DND-41 (cell line): ENCODE measurements around the gene CPA4.

Experiments
- ATAC-seq: fragments of 200-7000 bp; cut with Tn5 transposase; 3 replicates; pipeline ENCODE4 v1.9.1; 2021; ENCODE audit warnings: low read depth; ENCODE audit not compliant: insufficient read depth
- DNase-seq: peaks from one replicate; pipeline ENCODE4 v3.0.0-alpha.2; 2020
- H2AFZ ChIP-seq: 2 replicates; pipeline ENCODE4 v1.6.0; 2012; ENCODE audit warnings: low read depth, low read length
- H3K27ac ChIP-seq: 2 replicates; pipeline ENCODE4 v1.5.1; 2012; ENCODE audit warnings: low read length, inconsistent platforms
- H3K27me3 ChIP-seq: fragments of 200-600 bp; sonication (generic); 2 replicates; pipeline ENCODE4 v1.6.0; 2012; ENCODE audit warnings: low read length, mild to moderate bottlenecking, inconsistent platforms; ENCODE audit not compliant: insufficient read depth, poor library complexity
- H3K36me3 ChIP-seq: 2 replicates; pipeline ENCODE4 v1.5.1; 2012; ENCODE audit warnings: low read length, inconsistent platforms; ENCODE audit not compliant: insufficient read depth
- H3K4me1 ChIP-seq: 2 replicates; pipeline ENCODE4 v1.5.1; 2012; ENCODE audit warnings: mild to moderate bottlenecking, low read length; ENCODE audit not compliant: insufficient read depth
- H3K4me2 ChIP-seq: 2 replicates; pipeline ENCODE4 v1.6.0; 2012; ENCODE audit warnings: mild to moderate bottlenecking, moderate library complexity, low read length, inconsistent platforms; ENCODE audit not compliant: insufficient read depth
- H3K4me3 ChIP-seq, 2 experiments: fragments of 200-600 bp in 1 of 2; shearing (Covaris generic) in 1 of 2; 2 replicates each; pipeline ENCODE4 v1.5.1; 2012 to 2016; ENCODE audit warnings: inconsistent platforms in 2 of 2, low read length in 2 of 2, mild to moderate bottlenecking in 2 of 2, low read depth in 1 of 2, moderate library complexity in 1 of 2
- H3K79me2 ChIP-seq: 2 replicates; pipeline ENCODE4 v1.6.0; 2012; ENCODE audit warnings: low read length, inconsistent platforms; ENCODE audit not compliant: insufficient read depth
- H3K9ac ChIP-seq: 2 replicates; pipeline ENCODE4 v1.6.0; 2012; ENCODE audit warnings: low read depth, mild to moderate bottlenecking, inconsistent platforms, low read length, moderate library complexity
- H3K9me3 ChIP-seq: 2 replicates; pipeline ENCODE4 v1.5.1; 2012; ENCODE audit warnings: low read length, moderate library complexity, mild to moderate bottlenecking, inconsistent platforms; ENCODE audit not compliant: insufficient read depth, severe bottlenecking
- H4K20me1 ChIP-seq: 2 replicates; pipeline ENCODE4 v1.6.0; 2012; ENCODE audit warnings: low read length; ENCODE audit not compliant: insufficient read depth
- CTCF ChIP-seq: IDR thresholded peaks from 2 replicates; pipeline ENCODE4 v1.5.1; 2012; ENCODE audit warnings: borderline replicate concordance, low read length, moderate library complexity, mild to moderate bottlenecking; ENCODE audit not compliant: poor library complexity, severe bottlenecking; ENCODE audit errors: extremely low read depth
- EZH2 ChIP-seq: IDR thresholded peaks from 3 replicates; pipeline ENCODE4 v1.6.1; 2012; ENCODE audit warnings: borderline replicate concordance, low read depth, mild to moderate bottlenecking, moderate library complexity, low read length, inconsistent platforms; ENCODE audit not compliant: severe bottlenecking

The CPA4 gene

DNA sequence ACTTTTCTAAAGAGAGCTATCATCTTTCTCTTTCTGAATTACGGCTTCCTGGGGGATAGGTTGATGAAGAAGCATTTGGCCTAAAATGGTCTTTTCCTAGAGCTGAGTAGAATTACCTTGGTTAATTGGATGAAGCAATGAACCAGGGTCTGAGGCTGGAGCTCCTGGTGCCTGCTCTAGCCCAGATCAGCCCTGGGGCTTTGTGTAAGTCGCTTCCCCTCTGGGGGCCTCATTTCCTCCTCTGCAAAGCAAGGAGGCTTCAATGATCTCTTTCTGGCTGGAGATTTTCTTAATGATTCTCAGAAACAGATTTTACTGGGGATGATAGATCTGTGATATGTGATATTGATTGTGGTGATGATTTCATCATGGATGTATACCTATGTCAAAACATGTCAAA is 29.8 kb upstream of the CPA4 start:
- H3K79me2 ChIP-seq: no peaks in the 10 kb centered on the region
- TF ChIP-seq CTCF: no peak
- H3K9me3 ChIP-seq: no peaks in the 10 kb centered on the region
- H3K4me2 ChIP-seq: no peak overlapping the region
- no peaks in the 10 kb centered on the region for H3K36me3 ChIP-seq
- H3K27me3 ChIP-seq: peaks cover 13% of the 10 kb centered on the region
- no peak overlapping the region for H3K4me3 ChIP-seq
- H3K27ac ChIP-seq: no peak overlapping the region
- H4K20me1 ChIP-seq: no peaks in the 10 kb centered on the region
- DNase-seq (no peak), ATAC-seq (peak; percentile 45; the same call in 1 of the 3 replicates)
- H3K9ac ChIP-seq: no peak overlapping the region
- H3K4me1 ChIP-seq: no peaks in the 10 kb centered on the region
- no peak overlapping the region for H2AFZ ChIP-seq

- TF ChIP-seq CTCF (no peak), EZH2 (no peak)
- H2AFZ ChIP-seq: no peak within 1 kb of the TSS
- no peak within 1 kb of the TSS for H3K4me3 ChIP-seq
- no peak within 1 kb of the TSS for H3K9ac ChIP-seq
- DNase-seq (no peak), ATAC-seq (no peak)
- 0 out of 2 replicates have a peak, but pooled peaks cover 3% of the 10 kb centered on the region for H3K4me1 ChIP-seq
- no peaks in the 10 kb centered on the region for H3K36me3 ChIP-seq
- no peaks in the 10 kb centered on the region for H4K20me1 ChIP-seq
- H3K79me2 ChIP-seq: no peaks in the 10 kb centered on the region
- peaks cover 13% of the 10 kb centered on the region for H3K27me3 ChIP-seq
- no peak within 1 kb of the TSS for H3K4me2 ChIP-seq
- H3K9me3 ChIP-seq: no peaks in the 10 kb centered on the region
- H3K27ac ChIP-seq: no peak within 1 kb of the TSS
These were observed 26.6 kb upstream of the CPA4 start, which contains the start of gene CPA2 for GRCh38 chr7:130266258-130266960. CPA2 (plus strand) TSS chr7:130266863; CDS start chr7:130266882, 19 bp downstream.

DNA sequence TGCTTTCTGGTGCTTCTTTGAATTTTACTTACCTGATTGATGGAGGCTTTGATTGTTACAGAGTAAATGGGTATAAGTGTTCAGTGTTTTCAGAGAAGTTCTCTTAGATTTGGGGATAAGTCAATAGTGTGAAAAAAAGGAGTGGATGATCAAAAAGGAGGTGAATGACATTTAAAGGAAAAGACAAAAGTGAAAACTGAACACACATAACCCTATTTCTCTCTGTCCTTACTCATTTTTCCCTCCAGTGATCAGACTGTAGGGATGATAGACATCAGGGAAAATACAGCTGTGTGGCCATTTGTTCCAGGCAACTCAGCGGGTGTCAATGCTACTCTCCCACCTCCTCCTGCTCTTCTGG is 26.0 kb upstream of the CPA4 start:
- no peak for DNase-seq
- no peak for ATAC-seq
- Histone ChIP-seq H3K4me2 (no peak overlapping the region), H3K27me3 (peaks cover 13% of the 10 kb centered on the region), H3K27ac (no peak overlapping the region), H2AFZ (no peak overlapping the region), H3K79me2 (no peaks in the 10 kb centered on the region), H3K9me3 (no peaks in the 10 kb centered on the region), H3K4me1 (0 out of 2 replicates have a peak, but pooled peaks cover 3% of the 10 kb centered on the region), H4K20me1 (no peaks in the 10 kb centered on the region), H3K9ac (no peak overlapping the region), H3K36me3 (no peaks in the 10 kb centered on the region), H3K4me3 (no peak overlapping the region)
- no peak for TF ChIP-seq EZH2
- no peak for TF ChIP-seq CTCF
